ENCODE measurements around the gene MRPL33. TPM values are rescaled to one million over a fixed set of nuclear protein-coding genes. Genes with fewer than 3 reads are reported as not detected.

The MRPL33 gene
- total RNA-seq, 1 donor from 2014 or later, result 121 TPM

DNA sequence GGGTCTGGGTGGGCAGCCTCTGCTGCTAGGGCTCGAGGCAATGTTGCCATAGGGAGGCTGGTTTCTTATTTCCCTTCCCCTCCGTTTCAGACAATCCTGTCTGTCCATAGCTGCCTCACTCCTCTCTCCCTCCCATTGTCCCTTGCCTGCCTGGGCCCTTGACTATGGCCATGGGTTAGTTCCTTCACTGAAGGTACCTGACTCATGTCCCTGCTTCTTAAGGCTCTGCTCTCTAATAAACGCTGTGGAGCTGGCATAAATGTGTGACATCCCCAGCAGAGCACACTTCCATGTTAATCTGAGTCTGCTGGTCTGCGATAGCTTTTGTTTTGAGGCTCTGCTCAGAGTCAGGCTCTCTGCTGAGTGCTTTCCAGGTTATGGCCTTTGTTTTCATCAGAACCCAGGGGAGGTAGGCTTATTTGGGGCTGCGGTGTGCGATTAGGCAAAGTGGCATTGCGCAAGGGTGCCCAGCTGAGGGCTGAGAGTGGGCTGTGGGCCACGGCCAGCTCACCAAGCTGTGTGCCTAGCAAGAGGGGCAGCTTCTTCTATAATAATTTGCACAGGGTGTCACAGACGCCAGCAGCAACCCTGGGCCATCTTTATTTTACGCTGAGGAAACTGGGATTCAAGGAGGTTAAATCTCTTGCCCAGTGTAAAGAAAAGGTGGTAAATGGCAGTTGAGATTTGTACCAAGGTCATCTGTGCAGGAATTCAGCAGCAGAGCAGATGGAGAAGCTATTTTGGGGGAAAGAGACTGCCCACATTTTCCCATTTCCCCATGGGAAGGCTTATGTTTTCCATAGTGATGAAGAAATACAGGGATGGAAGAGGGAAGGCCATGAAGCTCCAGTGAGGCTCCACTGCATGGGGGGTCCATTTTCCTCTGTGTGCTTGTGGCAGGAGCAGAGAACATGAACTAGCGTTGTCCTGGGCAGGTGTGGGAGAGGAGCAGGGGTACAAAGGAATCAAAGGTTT lies 25.6 kb downstream of the MRPL33 start:
- H3K9ac ChIP-seq (ENCODE audit: low read depth in 1 of 3, low read length in 3 of 3), result peak overlapping the region in 2 of 3 donors; percentile 52 to 62
- H3K4me3 ChIP-seq (ENCODE audit: low read length in 3 of 3), result peak overlapping the region in 1 of 3 donors; percentile 37
- H3K36me3 ChIP-seq (ENCODE audit: control insufficient read depth in 3 of 3, insufficient read depth in 3 of 3, low read length in 3 of 3), result no peaks in the 10 kb centered on the region
- peak overlapping the region; percentile 89 for H3K27ac ChIP-seq (ENCODE audit: low read depth, low read length)
- no peaks in the 10 kb centered on the region for H3K9me3 ChIP-seq (ENCODE audit: control insufficient read depth in 3 of 3, low read length in 3 of 3)
- H3K4me1 ChIP-seq (ENCODE audit: control insufficient read depth in 3 of 3, insufficient read depth in 3 of 3, low read length in 3 of 3), result peaks cover 50 to 57% (median 57%) of the 10 kb centered on the region in 3 donors
- H3K27me3 ChIP-seq (ENCODE audit: control insufficient read depth in 3 of 3, insufficient read depth in 3 of 3, low read length in 3 of 3), result no peaks in the 10 kb centered on the region

DNA sequence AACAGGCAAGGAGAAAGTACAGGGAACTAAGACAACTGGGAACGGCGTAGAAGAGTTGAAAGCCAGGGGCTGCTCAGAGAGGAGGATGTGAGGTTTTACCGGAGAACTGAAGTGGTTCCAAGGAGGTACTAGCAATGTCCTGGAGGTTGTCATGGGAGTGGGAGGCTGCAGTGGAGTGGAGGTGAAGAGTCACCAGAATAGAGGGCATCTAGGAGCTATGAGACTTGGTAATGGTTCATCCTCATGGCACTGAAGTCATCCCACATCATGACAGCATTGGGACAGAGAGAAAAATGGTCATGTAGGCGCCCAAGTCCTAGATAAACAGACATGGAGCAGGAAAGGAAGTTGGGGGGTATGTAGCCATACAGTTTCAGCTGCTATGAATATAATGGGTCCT lies 26.3 kb downstream of the MRPL33 start:
- H3K36me3 ChIP-seq (ENCODE audit: control insufficient read depth in 3 of 3, insufficient read depth in 3 of 3, low read length in 3 of 3), result no peaks in the 10 kb centered on the region
- peaks cover 46 to 59% (median 57%) of the 10 kb centered on the region in 3 donors for H3K4me1 ChIP-seq (ENCODE audit: control insufficient read depth in 3 of 3, insufficient read depth in 3 of 3, low read length in 3 of 3)
- H3K4me3 ChIP-seq (ENCODE audit: low read length in 3 of 3), result no peak overlapping the region
- H3K27me3 ChIP-seq (ENCODE audit: control insufficient read depth in 3 of 3, insufficient read depth in 3 of 3, low read length in 3 of 3), result no peaks in the 10 kb centered on the region
- H3K9ac ChIP-seq (ENCODE audit: low read depth in 1 of 3, low read length in 3 of 3), result no peak overlapping the region
- H3K27ac ChIP-seq (ENCODE audit: low read depth, low read length), result peak overlapping the region; percentile 89
- no peaks in the 10 kb centered on the region for H3K9me3 ChIP-seq (ENCODE audit: control insufficient read depth in 3 of 3, low read length in 3 of 3)

DNA sequence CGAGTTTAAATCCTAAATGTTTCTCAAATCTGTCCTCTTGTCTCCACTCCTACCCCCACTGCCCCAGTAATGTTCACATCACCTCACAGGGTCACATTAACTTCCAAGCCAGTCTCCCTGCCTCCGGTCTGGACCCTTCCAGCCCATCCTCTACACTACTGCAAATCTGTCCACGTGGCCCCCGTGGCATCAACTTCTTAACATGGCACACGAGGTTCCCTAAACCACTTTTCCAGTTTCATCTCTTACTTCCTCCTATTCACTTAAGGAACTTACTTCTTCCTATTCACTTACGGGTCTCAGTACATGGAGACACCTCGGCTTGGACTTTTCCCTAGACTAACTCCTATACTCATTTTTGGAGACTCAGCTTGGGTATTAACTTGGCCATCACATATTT lies 27.0 kb downstream of the MRPL33 start:
- Histone ChIP-seq H3K4me1 (ENCODE audit: control insufficient read depth in 3 of 3, insufficient read depth in 3 of 3, low read length in 3 of 3) (peaks cover 46 to 60% (median 59%) of the 10 kb centered on the region in 3 donors), H3K9me3 (ENCODE audit: control insufficient read depth in 3 of 3, low read length in 3 of 3) (no peaks in the 10 kb centered on the region), H3K36me3 (ENCODE audit: control insufficient read depth in 3 of 3, insufficient read depth in 3 of 3, low read length in 3 of 3) (no peaks in the 10 kb centered on the region), H3K9ac (ENCODE audit: low read depth in 1 of 3, low read length in 3 of 3) (no peak overlapping the region), H3K27me3 (ENCODE audit: control insufficient read depth in 3 of 3, insufficient read depth in 3 of 3, low read length in 3 of 3) (no peaks in the 10 kb centered on the region), H3K27ac (ENCODE audit: low read depth, low read length) (peak overlapping the region; percentile 89), H3K4me3 (ENCODE audit: low read length in 3 of 3) (no peak overlapping the region)

DNA sequence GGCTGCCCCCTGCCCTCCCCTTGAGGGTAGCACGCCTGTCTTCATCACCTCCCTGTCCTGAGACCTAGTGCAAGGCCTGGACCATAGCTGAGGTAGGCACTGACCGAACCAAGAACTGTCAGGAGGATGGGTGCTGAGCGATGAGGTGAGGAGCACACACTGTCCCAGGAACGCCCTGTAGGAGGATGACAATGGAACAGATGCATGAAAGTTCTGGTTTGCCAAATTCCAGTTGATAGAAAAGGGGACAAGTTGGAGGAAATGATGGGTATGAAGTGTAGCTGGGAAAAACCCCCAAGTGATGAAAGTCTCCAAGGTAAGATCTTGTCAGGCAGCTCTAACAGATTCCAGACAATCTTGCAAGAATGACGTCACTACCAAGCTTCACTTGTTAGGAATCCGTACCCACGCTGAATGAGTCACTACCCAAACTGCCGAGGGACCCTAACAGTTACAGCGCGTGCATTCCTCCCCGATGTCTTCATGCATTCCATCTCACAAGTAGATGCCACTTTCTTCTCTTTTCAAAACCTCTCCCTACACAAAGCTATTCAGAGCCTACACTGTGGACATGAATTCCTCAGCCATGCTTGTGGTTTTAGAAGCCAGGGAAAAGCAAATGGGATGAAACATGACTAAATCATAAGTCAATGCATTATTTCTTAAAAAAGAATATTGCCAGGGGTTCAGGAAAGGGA lies 27.6 kb downstream of the MRPL33 start:
- H3K9me3 ChIP-seq (ENCODE audit: control insufficient read depth in 3 of 3, low read length in 3 of 3), result no peaks in the 10 kb centered on the region

DNA sequence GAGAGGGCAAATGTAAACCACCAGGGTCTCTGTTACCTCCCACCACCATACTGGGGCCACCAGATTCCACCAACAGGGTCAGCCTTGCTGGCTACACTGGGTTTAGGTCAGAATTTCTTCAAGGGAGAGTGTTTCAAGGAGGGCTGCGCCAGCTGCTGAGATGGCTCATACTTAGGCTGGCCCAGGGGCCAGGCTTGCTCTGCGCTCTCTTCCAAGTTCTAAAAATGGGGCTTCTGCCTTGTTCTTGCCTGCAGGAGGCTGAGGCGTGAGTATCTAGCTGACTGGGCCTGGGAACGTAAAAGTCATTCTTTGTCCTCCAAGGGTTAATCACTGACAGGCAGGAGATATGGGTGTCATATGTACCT lies 28.1 kb downstream of the MRPL33 start:
- no peaks in the 10 kb centered on the region for H3K9me3 ChIP-seq (ENCODE audit: control insufficient read depth in 3 of 3, low read length in 3 of 3)
- H3K36me3 ChIP-seq (ENCODE audit: control insufficient read depth in 3 of 3, insufficient read depth in 3 of 3, low read length in 3 of 3), result no peaks in the 10 kb centered on the region
- H3K9ac ChIP-seq (ENCODE audit: low read depth in 1 of 3, low read length in 3 of 3), result peak overlapping the region in 1 of 3 donors; percentile 1
- H3K27me3 ChIP-seq (ENCODE audit: control insufficient read depth in 3 of 3, insufficient read depth in 3 of 3, low read length in 3 of 3), result no peaks in the 10 kb centered on the region
- peaks cover 46 to 60% (median 59%) of the 10 kb centered on the region in 3 donors for H3K4me1 ChIP-seq (ENCODE audit: control insufficient read depth in 3 of 3, insufficient read depth in 3 of 3, low read length in 3 of 3)
- peak overlapping the region in 1 of 3 donors; percentile 31 for H3K4me3 ChIP-seq (ENCODE audit: low read length in 3 of 3)
- H3K27ac ChIP-seq (ENCODE audit: low read depth, low read length), result peak overlapping the region; percentile 89

More for the DNA sequence above, 27.6 kb downstream of the MRPL33 start:
- H3K4me1 ChIP-seq (ENCODE audit: control insufficient read depth in 3 of 3, insufficient read depth in 3 of 3, low read length in 3 of 3), result peaks cover 46 to 60% (median 59%) of the 10 kb centered on the region in 3 donors
- no peaks in the 10 kb centered on the region for H3K27me3 ChIP-seq (ENCODE audit: control insufficient read depth in 3 of 3, insufficient read depth in 3 of 3, low read length in 3 of 3)
- H3K9ac ChIP-seq (ENCODE audit: low read depth in 1 of 3, low read length in 3 of 3), result peak overlapping the region in 1 of 3 donors; percentile 1
- no peaks in the 10 kb centered on the region for H3K36me3 ChIP-seq (ENCODE audit: control insufficient read depth in 3 of 3, insufficient read depth in 3 of 3, low read length in 3 of 3)
- H3K27ac ChIP-seq (ENCODE audit: low read depth, low read length), result peak overlapping the region; percentile 89
- H3K4me3 ChIP-seq (ENCODE audit: low read length in 3 of 3), result peak overlapping the region in 1 of 3 donors; percentile 31

DNA sequence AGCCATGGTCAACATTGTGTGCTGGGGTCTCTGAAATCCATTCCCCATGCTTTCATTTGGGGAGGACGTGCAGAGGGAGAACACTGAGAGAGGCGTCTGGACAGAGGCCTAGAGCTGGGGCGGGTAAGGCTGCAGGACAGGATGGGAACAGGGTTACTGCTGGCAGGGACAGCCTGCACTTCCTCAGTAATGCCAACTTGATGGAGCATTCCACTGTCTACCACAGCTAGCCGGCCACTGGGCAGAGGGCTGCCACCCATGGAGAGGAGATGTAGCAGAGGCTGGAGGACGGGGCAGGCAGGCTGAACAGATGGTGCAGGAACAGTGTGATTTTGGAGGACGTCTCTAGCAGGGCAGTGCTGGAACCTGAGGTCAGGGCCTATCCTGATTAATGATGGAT lies 29.3 kb downstream of the MRPL33 start:
- H3K4me3 ChIP-seq (ENCODE audit: low read length in 3 of 3), result no peak overlapping the region
- H3K9me3 ChIP-seq (ENCODE audit: control insufficient read depth in 3 of 3, low read length in 3 of 3), result no peaks in the 10 kb centered on the region
- no peak overlapping the region for H3K27ac ChIP-seq (ENCODE audit: low read depth, low read length)
- no peaks in the 10 kb centered on the region for H3K36me3 ChIP-seq (ENCODE audit: control insufficient read depth in 3 of 3, insufficient read depth in 3 of 3, low read length in 3 of 3)
- H3K27me3 ChIP-seq (ENCODE audit: control insufficient read depth in 3 of 3, insufficient read depth in 3 of 3, low read length in 3 of 3), result no peaks in the 10 kb centered on the region
- peaks cover 35 to 49% (median 47%) of the 10 kb centered on the region in 3 donors for H3K4me1 ChIP-seq (ENCODE audit: control insufficient read depth in 3 of 3, insufficient read depth in 3 of 3, low read length in 3 of 3)
- no peak overlapping the region for H3K9ac ChIP-seq (ENCODE audit: low read depth in 1 of 3, low read length in 3 of 3)

DNA sequence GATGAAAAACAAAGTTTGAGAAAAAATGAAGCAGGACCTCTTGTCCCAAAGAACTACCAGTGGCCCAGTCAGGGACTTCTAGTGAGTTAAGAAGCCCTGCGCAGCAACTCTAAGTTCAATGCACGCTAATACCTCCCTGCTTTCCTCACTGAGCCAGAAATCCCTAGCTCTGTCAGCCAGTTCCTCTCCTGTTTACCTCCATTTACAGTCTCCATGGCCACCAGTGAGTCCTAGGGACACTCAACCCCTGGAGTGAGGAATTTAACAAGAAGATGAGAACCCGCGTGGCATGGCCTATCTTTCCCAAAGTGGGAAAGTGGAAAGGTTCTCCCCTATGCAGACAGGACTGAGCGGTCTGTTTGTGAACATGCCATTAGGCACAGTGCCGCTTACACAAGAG lies 31.0 kb downstream of the MRPL33 start:
- Histone ChIP-seq H3K9ac (ENCODE audit: low read depth in 1 of 3, low read length in 3 of 3) (no peak overlapping the region), H3K27me3 (ENCODE audit: control insufficient read depth in 3 of 3, insufficient read depth in 3 of 3, low read length in 3 of 3) (no peaks in the 10 kb centered on the region), H3K36me3 (ENCODE audit: control insufficient read depth in 3 of 3, insufficient read depth in 3 of 3, low read length in 3 of 3) (no peaks in the 10 kb centered on the region), H3K4me1 (ENCODE audit: control insufficient read depth in 3 of 3, insufficient read depth in 3 of 3, low read length in 3 of 3) (peaks cover 19 to 34% (median 33%) of the 10 kb centered on the region in 3 donors), H3K9me3 (ENCODE audit: control insufficient read depth in 3 of 3, low read length in 3 of 3) (no peaks in the 10 kb centered on the region), H3K27ac (ENCODE audit: low read depth, low read length) (no peak overlapping the region), H3K4me3 (ENCODE audit: low read length in 3 of 3) (no peak overlapping the region)

DNA sequence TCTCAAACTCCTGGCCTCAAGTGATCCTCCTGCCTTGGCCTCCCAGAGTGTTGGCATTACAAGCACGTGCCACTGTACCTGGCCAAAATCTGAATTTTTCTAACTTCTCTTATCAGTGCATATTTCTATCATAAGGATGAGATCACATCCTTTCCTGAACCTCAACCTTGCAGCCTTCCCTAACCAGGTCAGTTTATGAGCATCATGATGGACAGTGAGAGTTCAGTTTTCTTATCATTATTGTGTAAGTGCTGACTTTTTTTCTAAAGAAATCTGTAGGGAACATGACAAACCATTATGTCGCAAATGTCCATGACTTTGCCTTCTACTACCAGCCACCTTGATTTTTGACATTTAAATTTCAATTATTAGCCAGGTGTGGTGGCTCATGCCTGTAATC lies 31.5 kb downstream of the MRPL33 start:
- no peak overlapping the region for H3K4me3 ChIP-seq (ENCODE audit: low read length in 3 of 3)
- no peak overlapping the region for H3K9ac ChIP-seq (ENCODE audit: low read depth in 1 of 3, low read length in 3 of 3)
- H3K27ac ChIP-seq (ENCODE audit: low read depth, low read length), result no peak overlapping the region
- no peaks in the 10 kb centered on the region for H3K9me3 ChIP-seq (ENCODE audit: control insufficient read depth in 3 of 3, low read length in 3 of 3)
- no peaks in the 10 kb centered on the region for H3K27me3 ChIP-seq (ENCODE audit: control insufficient read depth in 3 of 3, insufficient read depth in 3 of 3, low read length in 3 of 3)
- peaks cover 19 to 30% (median 30%) of the 10 kb centered on the region in 3 donors for H3K4me1 ChIP-seq (ENCODE audit: control insufficient read depth in 3 of 3, insufficient read depth in 3 of 3, low read length in 3 of 3)
- no peaks in the 10 kb centered on the region for H3K36me3 ChIP-seq (ENCODE audit: control insufficient read depth in 3 of 3, insufficient read depth in 3 of 3, low read length in 3 of 3)

DNA sequence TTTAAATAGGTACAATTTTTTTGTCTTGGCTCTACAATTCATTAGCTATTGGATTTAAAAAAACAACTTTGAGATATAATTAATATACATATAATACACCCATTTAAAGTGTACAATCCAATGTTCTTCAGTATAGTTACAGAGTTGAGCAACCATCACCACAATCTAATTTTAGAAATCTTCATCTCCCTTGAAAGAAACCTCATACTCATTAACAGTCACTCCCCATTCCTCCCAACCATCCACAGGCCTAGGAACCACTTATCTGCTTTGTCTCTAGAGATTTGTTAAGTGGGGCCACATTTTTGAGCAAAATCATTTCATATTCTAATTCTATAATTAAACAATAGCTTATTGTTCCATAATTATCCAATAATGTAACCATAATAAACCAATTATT lies 32.6 kb downstream of the MRPL33 start:
- no peaks in the 10 kb centered on the region for H3K36me3 ChIP-seq (ENCODE audit: control insufficient read depth in 3 of 3, insufficient read depth in 3 of 3, low read length in 3 of 3)

DNA sequence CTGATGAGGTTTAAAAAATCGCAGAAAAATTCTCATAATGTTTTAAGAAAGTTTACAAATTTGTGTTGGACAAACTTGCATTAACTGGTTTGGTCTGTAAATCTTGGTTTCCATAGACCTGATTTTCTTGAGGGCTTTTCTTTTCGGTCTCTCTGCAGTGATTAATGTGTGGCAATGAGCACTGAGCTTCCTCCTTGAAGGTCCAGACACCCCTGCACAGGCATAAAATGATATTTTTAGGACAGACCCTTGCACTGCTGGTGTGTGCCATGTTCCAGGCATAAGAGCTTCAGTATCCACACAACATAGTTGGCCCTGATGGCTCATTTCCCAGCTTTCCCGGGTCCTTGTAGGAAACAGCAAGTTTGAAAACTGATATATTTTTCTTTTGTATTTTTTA lies 33.7 kb downstream of the MRPL33 start:
- no peaks in the 10 kb centered on the region for H3K9me3 ChIP-seq (ENCODE audit: control insufficient read depth in 3 of 3, low read length in 3 of 3)
- H3K27me3 ChIP-seq (ENCODE audit: control insufficient read depth in 3 of 3, insufficient read depth in 3 of 3, low read length in 3 of 3), result no peaks in the 10 kb centered on the region
- H3K4me3 ChIP-seq (ENCODE audit: low read length in 3 of 3), result no peak overlapping the region
- H3K27ac ChIP-seq (ENCODE audit: low read depth, low read length), result no peak overlapping the region
- H3K36me3 ChIP-seq (ENCODE audit: control insufficient read depth in 3 of 3, insufficient read depth in 3 of 3, low read length in 3 of 3), result no peaks in the 10 kb centered on the region
- peaks cover 11 to 15% (median 14%) of the 10 kb centered on the region in 3 donors for H3K4me1 ChIP-seq (ENCODE audit: control insufficient read depth in 3 of 3, insufficient read depth in 3 of 3, low read length in 3 of 3)
- no peak overlapping the region for H3K9ac ChIP-seq (ENCODE audit: low read depth in 1 of 3, low read length in 3 of 3)

More for the DNA sequence above, 32.6 kb downstream of the MRPL33 start:
- H3K27me3 ChIP-seq (ENCODE audit: control insufficient read depth in 3 of 3, insufficient read depth in 3 of 3, low read length in 3 of 3), result no peaks in the 10 kb centered on the region
- H3K4me3 ChIP-seq (ENCODE audit: low read length in 3 of 3), result no peak overlapping the region
- no peak overlapping the region for H3K27ac ChIP-seq (ENCODE audit: low read depth, low read length)
- H3K4me1 ChIP-seq (ENCODE audit: control insufficient read depth in 3 of 3, insufficient read depth in 3 of 3, low read length in 3 of 3), result peaks cover 22 to 23% (median 23%) of the 10 kb centered on the region in 3 donors
- H3K9ac ChIP-seq (ENCODE audit: low read depth in 1 of 3, low read length in 3 of 3), result no peak overlapping the region
- H3K9me3 ChIP-seq (ENCODE audit: control insufficient read depth in 3 of 3, low read length in 3 of 3), result no peaks in the 10 kb centered on the region
